ENCODE results near the gene CHRNB4. TPM values are rescaled to one million over a fixed set of nuclear protein-coding genes. Genes with fewer than 3 reads are reported as not detected.
A peak's percentile ranks its signal among the peaks of the same experiment; 100 is the strongest.

Gene CHRNB4
- total and polyA plus RNA-seq, 7 donors, result not detected

GRCh38 chr15:78654272-78654671 lies 13.3 kb upstream of the CHRNB4 start:
- TF ChIP-seq CTCF (IDR thresholded peaks at IDR 0.05), result no peak
- intact Hi-C loops (cut with DNase I), result no loop called here
- Histone ChIP-seq H3K27ac (no peak overlapping the region), H3K9me3 (no peaks in the 10 kb centered on the region), H3K27me3 (ENCODE audit: insufficient read depth in 3 of 3, low read length in 2 of 3) (no peaks in the 10 kb centered on the region), H3K36me3 (ENCODE audit: insufficient read depth in 1 of 2, low read depth in 1 of 2) (no peaks in the 10 kb centered on the region), H3K4me3 (no peak overlapping the region), H3K4me1 (no peaks in the 10 kb centered on the region)
- no peak for DNase-seq
- no peak for ATAC-seq
- 84 to 91% (median 88%) methylated on average over 4 of the region's 4 CpGs for WGBS, 3 donors

- intact Hi-C loops (cut with DNase I), result no loop called here
- WGBS, 3 donors, result 92 to 100% (median 100%) methylated on average over 1 of the region's 1 CpG
- Histone ChIP-seq H3K4me1 (no peaks in the 10 kb centered on the region), H3K36me3 (ENCODE audit: insufficient read depth in 1 of 2, low read depth in 1 of 2) (no peaks in the 10 kb centered on the region), H3K4me3 (no peak overlapping the region), H3K27me3 (ENCODE audit: insufficient read depth in 3 of 3, low read length in 2 of 3) (no peaks in the 10 kb centered on the region), H3K27ac (no peak overlapping the region), H3K9me3 (no peaks in the 10 kb centered on the region)
- no peak for TF ChIP-seq CTCF (IDR thresholded peaks at IDR 0.05)
- no peak for ATAC-seq
- DNase-seq, result no peak
Measured at GRCh38 chr15:78651930-78652615, 11.1 kb upstream of the CHRNB4 start.

- intact Hi-C loops (cut with DNase I), result no loop called here
- no peaks in the 10 kb centered on the region for H3K9me3 ChIP-seq
- WGBS, 3 donors, result 20 to 40% (median 23%) methylated on average over 3 of the region's 3 CpGs
Measured at GRCh38 chr15:78651007-78651406, 10.0 kb upstream of the CHRNB4 start.

GRCh38 chr15:78650022-78650421 lies 9.0 kb upstream of the CHRNB4 start:
- no peaks in the 10 kb centered on the region for H3K27me3 ChIP-seq (ENCODE audit: insufficient read depth in 3 of 3, low read length in 2 of 3)
- no peak for TF ChIP-seq CTCF (IDR thresholded peaks at IDR 0.05)
- no peak overlapping the region for H3K4me3 ChIP-seq
- intact Hi-C loops (cut with DNase I), result no loop called here
- no peak overlapping the region for H3K27ac ChIP-seq
- 19 to 42% (median 41%) methylated on average over 4 of the region's 4 CpGs for WGBS, 3 donors
- no peaks in the 10 kb centered on the region for H3K36me3 ChIP-seq (ENCODE audit: insufficient read depth in 1 of 2, low read depth in 1 of 2)
- no peaks in the 10 kb centered on the region for H3K9me3 ChIP-seq
- H3K4me1 ChIP-seq, result no peaks in the 10 kb centered on the region
- DNase-seq (no peak), ATAC-seq (peak; percentile 47 to 68 (median 56))

More at GRCh38 chr15:78651007-78651406, 10.0 kb upstream of the CHRNB4 start:
- DNase-seq (no peak), ATAC-seq (peak in 1 of 4 donors; percentile 59)
- no peaks in the 10 kb centered on the region for H3K36me3 ChIP-seq (ENCODE audit: insufficient read depth in 1 of 2, low read depth in 1 of 2)
- no peak overlapping the region for H3K4me3 ChIP-seq
- TF ChIP-seq CTCF (IDR thresholded peaks at IDR 0.05), result no peak
- H3K27me3 ChIP-seq (ENCODE audit: insufficient read depth in 3 of 3, low read length in 2 of 3), result no peaks in the 10 kb centered on the region
- no peak overlapping the region for H3K27ac ChIP-seq
- no peaks in the 10 kb centered on the region for H3K4me1 ChIP-seq

- intact Hi-C loops (cut with DNase I), result no loop called here
- no peak overlapping the region for H3K4me3 ChIP-seq
- no peaks in the 10 kb centered on the region for H3K9me3 ChIP-seq
- no peak overlapping the region for H3K27ac ChIP-seq
- WGBS, 3 donors, result 67 to 80% (median 74%) methylated on average over 4 of the region's 4 CpGs
- H3K36me3 ChIP-seq (ENCODE audit: insufficient read depth in 1 of 2, low read depth in 1 of 2), result no peaks in the 10 kb centered on the region
- no peak for TF ChIP-seq CTCF (IDR thresholded peaks at IDR 0.05)
- peak in 2 of 4 donors; percentile 45 to 51 for ATAC-seq
- peaks cover 8% of the 10 kb centered on the region for H3K4me1 ChIP-seq
- no peak for DNase-seq
- H3K27me3 ChIP-seq (ENCODE audit: insufficient read depth in 3 of 3, low read length in 2 of 3), result peaks cover 0 to 11% (median 0%) of the 10 kb centered on the region in 3 donors
Measured at GRCh38 chr15:78645009-78645408, 4.0 kb upstream of the CHRNB4 start.
